Neural cell (in vitro differentiated cells): ENCODE measurements around the gene KIF13A. TPM values are rescaled to one million over a fixed set of nuclear protein-coding genes. Genes with fewer than 3 reads are reported as not detected.

Source experiments
- H2AFZ ChIP-seq: fragments of 200-600, 300-800 bp; sonication (generic), shearing (Covaris generic); 2 replicates; pipeline ENCODE4 v1.6.0; 2014; ENCODE audit warnings: low read depth, mild to moderate bottlenecking, antibody characterized with exemption, low read length, moderate library complexity
- H3F3A ChIP-seq: fragments of 200-600 bp; shearing (Covaris generic); 2 replicates; pipeline ENCODE4 v1.6.1; 2016; ENCODE audit warnings: mild to moderate bottlenecking, moderate library complexity, mixed read lengths, antibody characterized with exemption, low read length; ENCODE audit not compliant: insufficient read depth, poor library complexity, severe bottlenecking
- H3K27ac ChIP-seq: fragments of 200-600, 300-800 bp; sonication (generic), shearing (Covaris generic); 2 replicates; pipeline ENCODE4 v1.5.1; 2014; ENCODE audit warnings: mild to moderate bottlenecking, low read length, moderate library complexity
- H3K27me3 ChIP-seq: fragments of 300-800, 200-600 bp; sonication (generic), shearing (Covaris generic); 2 replicates; pipeline ENCODE4 v1.6.0; 2014; ENCODE audit warnings: mild to moderate bottlenecking, low read depth, low read length, moderate library complexity; ENCODE audit not compliant: insufficient read depth
- H3K36me3 ChIP-seq: fragments of 300-800, 200-600 bp; sonication (generic), shearing (Covaris generic); 2 replicates; pipeline ENCODE4 v1.5.1; 2014; ENCODE audit warnings: mild to moderate bottlenecking, antibody characterized with exemption, low read length, moderate library complexity; ENCODE audit not compliant: insufficient read depth
- H3K4me2 ChIP-seq: fragments of 300-800, 200-600 bp; sonication (generic), shearing (Covaris generic); 2 replicates; pipeline ENCODE4 v1.6.0; 2014; ENCODE audit warnings: mild to moderate bottlenecking, low read length
- H3K4me3 ChIP-seq: fragments of 300-800, 200-600 bp; sonication (generic), shearing (Covaris generic); 2 replicates; pipeline ENCODE4 v1.5.1; 2014; ENCODE audit warnings: mild to moderate bottlenecking, low read length, moderate library complexity
- H3K79me2 ChIP-seq: fragments of 200-600 bp; shearing (Covaris generic); replicated peaks from 2 replicates; pipeline ENCODE4 v1.6.0; 2014; ENCODE audit warnings: mild to moderate bottlenecking, low read length, moderate library complexity; ENCODE audit not compliant: insufficient read depth
- H3K9ac ChIP-seq: fragments of 300-800, 200-600 bp; sonication (generic), shearing (Covaris generic); 2 replicates; pipeline ENCODE4 v1.6.1; 2016; ENCODE audit warnings: mild to moderate bottlenecking, low read length, mixed read lengths
- H3K9me2 ChIP-seq: fragments of 200-600 bp; shearing (Covaris generic); 2 replicates; pipeline ENCODE4 v1.6.1; 2016; ENCODE audit warnings: mild to moderate bottlenecking, low read length, mixed read lengths; ENCODE audit not compliant: insufficient read depth
- H3K9me3 ChIP-seq: fragments of 200-600, 300-800 bp; sonication (generic), shearing (Covaris generic); 2 replicates; pipeline ENCODE4 v1.6.1; 2016; ENCODE audit warnings: mild to moderate bottlenecking, mixed run types, low read length, moderate library complexity, mixed read lengths
- H4K20me1 ChIP-seq: fragments of 200-600 bp; shearing (Covaris generic); 2 replicates; pipeline ENCODE4 v1.6.1; 2016; ENCODE audit warnings: mild to moderate bottlenecking, mixed run types; ENCODE audit not compliant: insufficient read depth
- EP300 ChIP-seq: fragments of 450-650 bp; conservative IDR thresholded peaks from 2 replicates; pipeline ENCODE4 v1.6.1; 2014; ENCODE audit warnings: antibody characterized with exemption, mild to moderate bottlenecking, moderate library complexity; ENCODE audit not compliant: poor library complexity, severe bottlenecking
- EZH2 ChIP-seq: fragments of 200-600, 300-800 bp; shearing (Covaris generic), sonication (generic); IDR thresholded peaks from 2 replicates; pipeline ENCODE4 v1.6.1; 2014; ENCODE audit warnings: antibody characterized with exemption, low read length, borderline replicate concordance, mild to moderate bottlenecking; ENCODE audit not compliant: insufficient read depth, poor library complexity, severe bottlenecking
- MXI1 ChIP-seq: fragments of 450-650 bp; conservative IDR thresholded peaks from 2 replicates; pipeline ENCODE4 v1.6.1; 2014; ENCODE audit warnings: antibody characterized with exemption, mild to moderate bottlenecking; ENCODE audit not compliant: poor library complexity, severe bottlenecking
- POLR2AphosphoS5 ChIP-seq: IDR thresholded peaks from 2 replicates; pipeline ENCODE4 v1.6.1; 2012
- RAD21 ChIP-seq: fragments of 450-650 bp; conservative IDR thresholded peaks from 2 replicates; pipeline ENCODE4 v1.6.1; 2014; ENCODE audit warnings: antibody characterized with exemption, mild to moderate bottlenecking, moderate library complexity
- SMC3 ChIP-seq: fragments of 450-650 bp; conservative IDR thresholded peaks from 2 replicates; pipeline ENCODE4 v1.6.1; 2014; ENCODE audit warnings: antibody characterized with exemption, mild to moderate bottlenecking, moderate library complexity; ENCODE audit not compliant: poor library complexity
- TAF1 ChIP-seq: IDR thresholded peaks from 2 replicates; pipeline ENCODE4 v1.6.1; 2012; ENCODE audit warnings: low read depth
- polyA plus RNA-seq: library from polyadenylated mRNA; depleted of rRNA; stranded (reverse); fragments of >200 nt; gene quantifications from 2 replicates; pipeline ENCODE4 v1.2.3, GENCODE V29; 2014
- TF ChIP-seq, protein P1 (sequence below): fragments of 450-650 bp; IDR thresholded peaks from 2 replicates; pipeline ENCODE4 v1.5.1; 2014; ENCODE audit warnings: antibody characterized with exemption, mild to moderate bottlenecking, moderate library complexity; ENCODE audit not compliant: poor library complexity, severe bottlenecking
- TF ChIP-seq, protein P2 (sequence below): IDR thresholded peaks from 2 replicates; pipeline ENCODE4 v1.6.1; 2012; ENCODE audit warnings: borderline replicate concordance

Gene KIF13A
- polyA plus RNA-seq, 1 donor from 2014 or later: 9.4 TPM

DNA sequence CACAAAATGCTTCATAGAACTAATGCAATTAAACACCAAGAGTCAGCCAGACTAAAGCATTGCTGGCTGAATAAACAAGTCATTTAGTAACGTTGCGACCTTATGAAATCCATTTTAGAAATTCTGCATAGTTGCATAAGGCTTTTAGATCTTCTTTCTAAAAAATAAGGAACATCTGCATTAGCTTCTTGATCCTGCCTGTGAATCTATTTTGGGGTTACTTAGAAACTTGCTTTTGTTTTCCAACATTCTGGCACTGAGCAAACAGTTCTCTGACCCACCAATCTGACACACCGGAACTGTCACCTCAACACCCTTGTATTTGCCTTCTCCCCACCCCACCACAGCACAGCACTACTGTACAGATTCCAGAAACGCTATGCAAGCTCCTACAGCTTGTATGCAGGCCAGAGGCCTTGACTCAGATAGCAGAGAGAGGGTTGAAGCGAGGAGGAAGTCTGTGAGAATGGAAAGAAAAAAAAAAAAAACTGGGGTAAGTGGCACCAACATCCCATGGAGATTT, 55.0 kb downstream of the KIF13A start:
- Histone ChIP-seq H3K4me3 (no peak overlapping the region), H3K27ac (no peak overlapping the region), H3K4me2 (no peak overlapping the region), H4K20me1 (no peaks in the 10 kb centered on the region), H3K27me3 (no peaks in the 10 kb centered on the region), H3K36me3 (no peaks in the 10 kb centered on the region), H2AFZ (no peak overlapping the region), H3K79me2 (no peaks in the 10 kb centered on the region), H3K9me2 (no peaks in the 10 kb centered on the region), H3F3A (no peaks in the 10 kb centered on the region), H3K9me3 (no peaks in the 10 kb centered on the region), H3K9ac (no peak overlapping the region)
- TF ChIP-seq, protein P1, sequence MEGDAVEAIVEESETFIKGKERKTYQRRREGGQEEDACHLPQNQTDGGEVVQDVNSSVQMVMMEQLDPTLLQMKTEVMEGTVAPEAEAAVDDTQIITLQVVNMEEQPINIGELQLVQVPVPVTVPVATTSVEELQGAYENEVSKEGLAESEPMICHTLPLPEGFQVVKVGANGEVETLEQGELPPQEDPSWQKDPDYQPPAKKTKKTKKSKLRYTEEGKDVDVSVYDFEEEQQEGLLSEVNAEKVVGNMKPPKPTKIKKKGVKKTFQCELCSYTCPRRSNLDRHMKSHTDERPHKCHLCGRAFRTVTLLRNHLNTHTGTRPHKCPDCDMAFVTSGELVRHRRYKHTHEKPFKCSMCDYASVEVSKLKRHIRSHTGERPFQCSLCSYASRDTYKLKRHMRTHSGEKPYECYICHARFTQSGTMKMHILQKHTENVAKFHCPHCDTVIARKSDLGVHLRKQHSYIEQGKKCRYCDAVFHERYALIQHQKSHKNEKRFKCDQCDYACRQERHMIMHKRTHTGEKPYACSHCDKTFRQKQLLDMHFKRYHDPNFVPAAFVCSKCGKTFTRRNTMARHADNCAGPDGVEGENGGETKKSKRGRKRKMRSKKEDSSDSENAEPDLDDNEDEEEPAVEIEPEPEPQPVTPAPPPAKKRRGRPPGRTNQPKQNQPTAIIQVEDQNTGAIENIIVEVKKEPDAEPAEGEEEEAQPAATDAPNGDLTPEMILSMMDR: no peak
- TF ChIP-seq MXI1: no peak
- TF ChIP-seq EP300: no peak
- no peak for TF ChIP-seq POLR2AphosphoS5
- no peak for TF ChIP-seq RAD21
- no peak for TF ChIP-seq SMC3
- TF ChIP-seq, protein P2, sequence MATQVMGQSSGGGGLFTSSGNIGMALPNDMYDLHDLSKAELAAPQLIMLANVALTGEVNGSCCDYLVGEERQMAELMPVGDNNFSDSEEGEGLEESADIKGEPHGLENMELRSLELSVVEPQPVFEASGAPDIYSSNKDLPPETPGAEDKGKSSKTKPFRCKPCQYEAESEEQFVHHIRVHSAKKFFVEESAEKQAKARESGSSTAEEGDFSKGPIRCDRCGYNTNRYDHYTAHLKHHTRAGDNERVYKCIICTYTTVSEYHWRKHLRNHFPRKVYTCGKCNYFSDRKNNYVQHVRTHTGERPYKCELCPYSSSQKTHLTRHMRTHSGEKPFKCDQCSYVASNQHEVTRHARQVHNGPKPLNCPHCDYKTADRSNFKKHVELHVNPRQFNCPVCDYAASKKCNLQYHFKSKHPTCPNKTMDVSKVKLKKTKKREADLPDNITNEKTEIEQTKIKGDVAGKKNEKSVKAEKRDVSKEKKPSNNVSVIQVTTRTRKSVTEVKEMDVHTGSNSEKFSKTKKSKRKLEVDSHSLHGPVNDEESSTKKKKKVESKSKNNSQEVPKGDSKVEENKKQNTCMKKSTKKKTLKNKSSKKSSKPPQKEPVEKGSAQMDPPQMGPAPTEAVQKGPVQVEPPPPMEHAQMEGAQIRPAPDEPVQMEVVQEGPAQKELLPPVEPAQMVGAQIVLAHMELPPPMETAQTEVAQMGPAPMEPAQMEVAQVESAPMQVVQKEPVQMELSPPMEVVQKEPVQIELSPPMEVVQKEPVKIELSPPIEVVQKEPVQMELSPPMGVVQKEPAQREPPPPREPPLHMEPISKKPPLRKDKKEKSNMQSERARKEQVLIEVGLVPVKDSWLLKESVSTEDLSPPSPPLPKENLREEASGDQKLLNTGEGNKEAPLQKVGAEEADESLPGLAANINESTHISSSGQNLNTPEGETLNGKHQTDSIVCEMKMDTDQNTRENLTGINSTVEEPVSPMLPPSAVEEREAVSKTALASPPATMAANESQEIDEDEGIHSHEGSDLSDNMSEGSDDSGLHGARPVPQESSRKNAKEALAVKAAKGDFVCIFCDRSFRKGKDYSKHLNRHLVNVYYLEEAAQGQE: no peak
- no peak for TF ChIP-seq TAF1
- no peak for TF ChIP-seq EZH2

DNA sequence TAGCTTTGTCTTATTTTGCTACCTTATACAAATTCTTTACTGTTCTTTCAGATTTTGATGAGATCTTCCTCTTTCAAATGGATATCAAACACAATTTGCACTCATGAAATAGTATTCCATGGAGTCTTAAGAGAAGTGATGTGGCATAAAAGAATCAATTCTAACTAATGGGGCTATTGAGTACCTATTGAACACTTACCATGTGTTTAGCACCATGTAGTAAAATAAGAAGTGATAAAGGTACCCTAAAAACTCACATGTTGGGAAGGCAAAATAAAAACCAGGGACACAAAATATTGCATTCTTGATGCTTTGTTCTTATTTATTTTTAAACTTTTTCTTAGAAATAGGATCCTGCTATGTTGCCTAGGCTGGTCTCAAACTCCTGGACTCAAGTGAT, 56.2 kb downstream of the KIF13A start:
- Histone ChIP-seq H3K27ac (no peak overlapping the region), H3K9me3 (no peaks in the 10 kb centered on the region), H3K27me3 (no peaks in the 10 kb centered on the region), H3K4me2 (no peak overlapping the region), H3K36me3 (no peaks in the 10 kb centered on the region), H4K20me1 (no peaks in the 10 kb centered on the region), H3F3A (no peaks in the 10 kb centered on the region), H3K4me3 (no peak overlapping the region), H3K9ac (no peak overlapping the region), H2AFZ (no peak overlapping the region), H3K9me2 (no peaks in the 10 kb centered on the region), H3K79me2 (no peaks in the 10 kb centered on the region)
- TF ChIP-seq, protein P1: no peak
- TF ChIP-seq SMC3: no peak
- no peak for TF ChIP-seq EP300
- TF ChIP-seq EZH2: no peak
- no peak for TF ChIP-seq TAF1
- TF ChIP-seq POLR2AphosphoS5: no peak
- TF ChIP-seq MXI1: no peak
- no peak for TF ChIP-seq RAD21
- TF ChIP-seq, protein P2: no peak
